HG03439 (cell line): Measurements from ENCODE around the gene ST6GALNAC2.

Source experiments
- ATAC-seq: cut with Tn5 transposase; IDR thresholded peaks from one replicate; pipeline ENCODE4 v1.9.1; 2021; ENCODE audit warnings: mild to moderate bottlenecking, moderate library complexity; ENCODE audit not compliant: unreplicated experiment

ST6GALNAC2 gene

DNA sequence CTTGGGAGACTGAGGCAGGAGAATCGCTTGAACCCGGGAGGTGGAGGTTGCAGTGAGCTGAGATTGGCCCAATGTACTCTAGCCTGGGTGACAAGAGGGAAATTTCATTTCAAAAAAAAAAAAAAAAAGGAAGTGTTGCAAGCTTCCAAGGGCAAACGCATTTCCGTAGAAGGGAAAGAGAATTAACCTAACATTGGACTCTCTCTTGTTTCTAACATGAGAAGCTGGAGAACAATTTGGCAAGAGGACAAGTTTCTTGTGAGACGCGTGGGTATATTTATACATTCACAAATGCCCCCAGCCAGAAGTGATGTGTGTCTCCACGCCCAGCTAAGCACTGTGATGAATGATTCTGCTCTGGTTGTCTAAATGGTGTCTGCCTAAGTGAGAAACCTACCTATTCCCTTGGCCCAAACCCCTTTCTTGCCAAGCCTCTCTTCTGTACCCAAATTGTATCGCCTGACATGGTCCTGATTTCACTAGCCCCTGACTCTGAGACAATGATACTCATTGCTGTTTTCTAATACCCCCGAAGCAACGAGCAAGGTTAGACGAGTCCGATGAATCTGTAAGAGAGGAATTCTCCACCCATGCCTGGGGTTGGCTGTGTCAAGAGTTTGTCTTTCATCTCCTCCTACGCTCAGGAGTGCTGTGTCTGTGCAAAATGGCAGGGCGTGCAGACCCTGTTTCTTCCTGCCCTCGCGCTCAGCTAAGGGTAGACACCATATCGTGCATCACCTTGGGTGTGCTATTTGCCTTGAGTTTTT is 14.2 kb upstream of the ST6GALNAC2 start:
- ATAC-seq, result no peak

- no peak for ATAC-seq
Observed at GRCh38 chr17:76598004-76598439, 12.4 kb upstream of the ST6GALNAC2 start.

- ATAC-seq, result no peak
Observed at GRCh38 chr17:76597156-76598003, 11.7 kb upstream of the ST6GALNAC2 start.

DNA sequence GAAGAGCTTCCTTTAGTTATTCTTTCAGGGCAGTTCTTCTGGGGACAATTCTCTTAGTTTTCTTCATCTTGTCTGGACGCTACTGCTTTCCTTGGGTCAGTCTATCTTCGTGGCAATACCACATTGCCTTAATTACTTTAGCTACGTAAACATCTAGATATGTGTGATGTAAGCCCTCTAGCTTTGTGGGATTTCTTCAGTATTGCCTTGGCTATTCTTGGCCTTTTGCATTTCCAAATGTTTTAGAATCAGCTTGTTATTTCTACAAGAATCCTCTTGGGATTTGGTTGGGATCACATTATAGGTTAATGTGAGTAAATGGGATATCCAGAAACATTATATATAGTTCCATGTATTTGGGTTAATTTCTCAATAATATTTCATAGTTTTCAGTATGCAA is 9.0 kb upstream of the ST6GALNAC2 start:
- no peak for ATAC-seq

DNA sequence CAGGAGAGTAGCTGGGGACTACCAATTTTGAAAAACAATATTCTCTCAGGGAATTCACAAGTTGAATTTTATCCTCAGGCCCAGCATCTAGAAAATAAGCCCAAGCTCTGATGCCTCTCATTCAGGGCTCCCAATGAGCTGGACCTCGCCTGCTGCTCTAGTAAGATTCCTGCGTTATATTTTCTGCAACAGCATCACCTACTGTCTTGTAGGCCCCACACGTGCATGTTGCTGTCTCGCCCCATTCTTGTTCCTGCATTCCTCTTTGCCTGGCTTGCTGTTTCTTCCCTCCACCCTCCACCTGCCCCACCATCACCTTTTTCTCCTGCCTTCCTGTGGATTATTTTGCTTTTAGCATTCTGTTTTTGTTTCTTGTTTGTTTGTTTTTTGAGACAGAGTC is 8.3 kb upstream of the ST6GALNAC2 start:
- ATAC-seq, result no peak

DNA sequence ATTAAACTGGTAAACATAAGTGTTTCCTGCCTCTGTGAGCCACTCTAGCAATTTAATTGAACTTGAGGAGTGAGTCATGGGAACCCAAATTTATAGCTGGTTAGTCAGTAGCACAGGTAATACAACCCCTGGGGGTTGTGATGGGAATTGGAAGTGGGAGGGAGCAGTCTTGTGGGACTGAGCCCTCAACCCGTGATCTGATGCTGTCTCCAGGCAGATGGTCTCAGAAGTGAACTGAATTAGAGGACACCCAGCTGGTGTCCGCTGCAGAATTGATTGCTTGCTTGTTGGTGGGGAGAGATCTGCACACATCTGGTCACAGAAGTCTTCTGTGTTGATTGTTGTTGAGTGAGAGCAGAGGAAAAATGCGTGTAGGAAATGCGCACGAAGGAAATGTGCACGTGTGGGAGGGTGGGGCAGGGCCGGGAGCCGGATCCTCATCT is 7.7 kb upstream of the ST6GALNAC2 start:
- no peak for ATAC-seq

DNA sequence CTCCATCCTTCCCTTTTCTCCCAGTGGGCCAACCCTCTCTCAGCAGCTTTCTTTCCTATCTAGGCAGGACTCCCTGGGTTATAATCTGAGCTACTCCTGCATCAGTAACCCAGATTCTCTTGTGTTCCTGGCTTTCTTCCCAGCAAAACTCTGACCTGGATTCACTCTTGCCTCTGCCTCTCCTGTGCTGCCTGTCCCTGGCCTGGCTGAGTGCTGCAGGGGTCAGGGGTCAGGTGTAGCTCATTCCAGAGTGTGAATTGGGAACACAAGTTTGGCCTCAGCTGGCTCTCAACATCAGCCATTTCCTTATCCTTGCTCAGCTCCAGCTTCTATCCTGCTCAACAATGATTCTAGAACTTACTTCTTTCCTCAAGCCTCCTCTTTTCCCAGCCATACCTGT is 2.5 kb upstream of the ST6GALNAC2 start:
- ATAC-seq, result no peak

DNA sequence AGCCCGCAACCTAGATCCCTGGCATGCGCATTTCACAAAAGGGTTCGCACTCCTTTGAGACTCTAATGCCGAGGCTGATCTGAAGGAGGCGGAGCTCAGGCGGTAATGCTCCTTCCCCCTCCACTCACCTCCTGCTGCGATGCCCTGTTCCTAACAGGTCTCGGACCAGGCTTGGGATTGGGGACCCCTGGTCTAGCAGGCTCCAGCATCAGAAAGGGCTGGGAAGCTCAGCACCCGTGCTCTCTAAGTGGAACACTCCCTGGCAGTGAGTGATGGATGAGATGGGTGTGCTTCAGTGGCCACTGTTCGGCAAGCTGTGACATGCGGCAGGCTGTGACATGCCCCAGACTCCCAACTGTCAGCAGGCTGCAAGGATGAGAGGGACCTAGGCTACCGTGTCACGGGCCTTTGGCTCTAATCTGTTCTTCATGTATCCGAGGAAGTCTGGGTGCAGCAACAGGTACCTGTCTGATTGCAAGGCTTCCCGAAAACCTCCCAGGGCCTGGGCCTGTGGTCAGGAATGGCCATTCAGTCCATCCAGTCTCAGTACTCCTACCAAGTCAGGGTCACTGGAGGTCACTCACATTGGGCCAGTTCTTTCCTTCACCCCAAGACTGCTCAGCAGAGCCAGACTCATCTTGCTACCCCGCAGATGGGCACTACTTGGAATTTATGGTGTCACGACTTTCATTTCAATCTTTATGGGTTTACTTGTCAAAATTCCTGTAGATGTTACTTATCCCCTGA is 1.3 kb upstream of the ST6GALNAC2 start:
- no peak for ATAC-seq

DNA sequence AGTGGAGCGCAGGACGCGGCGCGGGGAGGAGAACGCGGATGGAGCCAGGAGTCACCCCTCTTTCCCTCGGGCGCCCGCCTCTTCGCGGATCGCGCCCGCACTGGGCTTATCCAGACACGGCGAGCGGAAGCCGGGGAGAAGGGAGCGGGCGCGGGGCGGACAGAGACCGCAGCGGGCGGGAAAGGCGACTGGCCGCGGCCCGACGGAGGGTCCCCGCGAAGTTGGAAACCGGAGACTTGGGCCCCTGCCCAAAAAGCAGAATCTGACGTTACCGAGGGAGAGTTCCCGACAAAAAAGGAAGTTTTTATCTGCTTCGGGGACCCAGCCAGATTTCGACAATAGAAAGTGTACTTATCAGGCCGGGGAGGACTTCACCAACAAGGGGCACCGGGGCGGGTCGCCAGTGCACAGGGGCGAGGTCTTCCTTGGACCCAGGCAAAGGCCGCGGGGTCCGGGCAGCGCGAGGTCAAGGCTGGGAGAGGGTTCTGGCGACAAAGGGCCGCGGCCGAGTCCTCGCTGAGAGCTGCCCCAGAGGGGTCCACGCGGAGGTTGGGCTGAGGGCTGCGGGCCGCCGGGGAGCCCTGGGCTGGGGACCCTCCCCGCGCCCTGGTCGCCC is 519 bp downstream of the ST6GALNAC2 start:
- no peak for ATAC-seq

DNA sequence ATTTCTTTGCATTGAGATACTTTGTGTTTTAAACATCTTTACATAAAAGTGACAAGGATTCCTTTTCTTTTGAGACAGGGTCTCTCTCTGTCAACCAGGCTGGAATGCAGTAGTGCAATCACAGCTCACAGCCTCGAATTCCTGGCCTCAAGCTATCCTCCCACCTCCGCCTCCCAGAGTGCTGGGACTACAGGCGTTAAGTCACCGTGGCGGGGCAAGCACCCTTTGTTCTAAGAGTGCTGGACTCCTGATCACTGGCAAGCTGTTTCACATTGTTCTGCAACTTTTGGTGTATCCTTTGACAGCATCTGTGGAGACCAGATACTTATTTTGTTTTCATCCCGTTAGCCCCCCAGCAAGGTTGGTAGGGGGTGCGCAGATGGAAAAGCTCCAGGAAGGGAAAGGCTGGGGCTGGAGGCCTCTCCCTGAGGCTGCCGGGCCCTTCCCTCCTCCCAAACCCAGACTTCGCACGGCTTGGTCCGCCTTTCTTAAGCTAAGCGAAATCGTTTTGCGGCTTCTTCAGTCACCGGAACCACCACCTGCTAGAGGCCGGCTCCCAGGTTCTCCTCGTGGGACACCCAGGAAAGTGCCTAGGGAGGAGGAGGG is 1.1 kb downstream of the ST6GALNAC2 start:
- ATAC-seq, result no peak

- no peak for ATAC-seq
Observed at GRCh38 chr17:76582660-76583059, 3.0 kb downstream of the ST6GALNAC2 start.

DNA sequence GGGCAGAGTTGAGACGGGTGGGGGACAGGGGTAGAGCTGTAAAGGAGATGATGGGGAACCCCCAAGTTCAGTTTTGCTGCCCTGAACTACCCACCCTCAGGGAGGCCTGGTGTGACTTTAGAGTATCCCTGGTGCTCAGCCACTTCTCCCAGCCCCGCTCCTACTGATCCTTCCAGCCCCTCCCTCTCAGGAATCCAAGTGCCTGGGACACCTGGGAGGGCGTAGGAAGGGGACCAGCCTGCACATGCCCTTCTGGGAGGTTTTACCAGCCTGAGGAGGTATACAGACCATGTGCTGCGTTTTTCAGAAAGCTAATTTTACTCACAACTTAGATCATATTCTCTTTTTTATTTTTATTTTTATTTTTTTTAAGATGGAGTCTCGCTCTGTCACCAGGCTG is 4.1 kb downstream of the ST6GALNAC2 start:
- no peak for ATAC-seq

- no peak for ATAC-seq
Observed at GRCh38 chr17:76579281-76579680, 6.4 kb downstream of the ST6GALNAC2 start.

DNA sequence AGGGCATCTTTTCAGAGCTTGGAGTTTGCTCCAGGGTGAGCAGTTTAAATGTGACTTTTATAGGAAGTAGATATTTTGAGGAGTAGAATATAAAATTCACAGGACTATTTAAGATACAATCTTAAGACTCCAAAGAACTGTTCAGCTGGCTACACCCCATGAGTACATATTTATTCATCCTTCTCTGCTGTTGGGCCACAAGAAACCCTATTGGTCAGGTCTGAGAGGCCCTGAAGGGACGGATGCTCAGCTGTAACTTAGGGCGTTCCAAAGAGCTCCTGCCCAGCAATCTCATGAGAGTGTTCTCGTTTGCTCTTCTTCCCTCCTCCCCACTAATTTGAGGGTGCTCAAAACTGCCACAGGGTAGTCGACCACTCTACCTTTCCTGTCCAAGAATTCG is 7.3 kb downstream of the ST6GALNAC2 start:
- ATAC-seq, result no peak

DNA sequence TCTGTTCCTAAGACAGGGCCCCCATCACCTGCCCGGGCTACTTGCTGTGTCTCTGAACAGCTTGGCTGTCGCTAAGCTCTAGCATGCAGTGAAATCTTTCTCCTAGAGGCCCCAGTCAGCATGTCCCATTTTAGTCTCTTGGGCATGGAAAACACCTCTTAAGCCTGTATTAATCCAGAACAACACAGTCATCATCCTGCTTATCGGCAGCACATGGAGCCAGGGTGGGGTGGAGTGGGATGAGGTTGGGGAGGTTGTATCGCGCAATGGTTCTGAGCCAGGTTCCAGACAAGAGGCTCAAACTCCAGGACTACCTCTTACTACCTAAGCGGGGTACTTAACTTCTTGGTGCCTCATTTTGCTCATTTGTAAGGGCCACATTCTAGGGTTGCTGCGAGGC is 7.8 kb downstream of the ST6GALNAC2 start:
- ATAC-seq, result no peak

DNA sequence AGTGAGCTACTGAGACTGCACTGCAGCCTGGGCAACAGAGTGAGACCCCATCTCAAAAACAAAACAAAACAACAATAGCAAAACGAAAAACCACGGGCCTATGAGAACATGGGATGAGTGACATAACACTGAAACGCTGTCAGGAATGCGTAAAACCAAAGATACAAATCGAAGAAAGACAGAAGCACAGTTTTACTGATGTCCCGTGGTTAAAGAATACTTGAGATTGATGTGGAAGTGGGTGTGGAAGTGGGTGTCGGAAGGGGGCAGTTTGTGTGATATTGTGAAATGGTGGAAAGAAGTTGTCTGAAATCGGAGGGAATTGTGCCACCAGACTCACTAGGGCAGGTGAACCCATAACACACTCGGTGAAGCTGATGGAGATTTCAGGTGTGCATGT is 9.5 kb downstream of the ST6GALNAC2 start:
- no peak for ATAC-seq

- ATAC-seq, result no peak
Observed at GRCh38 chr17:76575570-76575969, 10.1 kb downstream of the ST6GALNAC2 start.

DNA sequence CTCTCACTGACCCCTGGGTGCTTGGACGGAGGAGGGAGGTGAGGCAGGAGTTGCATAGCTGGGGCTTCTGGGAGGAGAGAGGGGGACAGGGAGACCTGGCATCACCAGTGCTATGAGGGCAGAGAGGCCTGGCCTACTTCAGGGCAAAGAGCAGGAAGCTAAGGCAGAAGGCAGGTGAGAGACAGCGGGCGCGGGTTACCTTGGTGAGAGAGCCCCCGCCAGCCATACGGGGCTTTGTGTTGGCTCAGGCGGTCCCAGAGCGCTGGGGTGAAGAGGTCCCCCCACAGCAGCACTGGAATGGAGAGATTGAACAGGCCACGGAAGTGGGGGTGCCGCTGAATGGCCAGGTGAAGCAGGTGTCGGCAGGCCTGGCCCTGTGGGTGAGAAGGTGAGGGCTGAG is 11.5 kb downstream of the ST6GALNAC2 start:
- ATAC-seq, result no peak

DNA sequence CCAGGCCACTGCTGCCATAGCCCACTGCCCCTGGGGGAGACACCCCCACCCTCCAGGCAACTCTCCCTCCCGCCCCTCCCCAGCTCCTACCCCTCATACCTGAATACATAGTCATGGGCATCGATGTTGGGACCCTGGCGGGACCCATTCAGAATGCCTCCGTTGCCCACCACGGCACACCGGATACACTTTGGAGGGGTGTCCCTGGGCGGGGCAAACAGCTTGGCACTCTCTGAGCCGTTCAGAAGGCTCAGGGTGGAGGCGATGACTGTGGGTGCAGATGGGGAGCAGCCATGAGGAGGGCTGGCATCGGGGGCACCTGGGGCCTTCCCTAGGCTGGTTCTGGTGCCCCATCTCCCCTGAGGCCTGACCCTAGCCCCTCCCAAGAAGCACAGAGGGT is 12.6 kb downstream of the ST6GALNAC2 start:
- ATAC-seq, result no peak

DNA sequence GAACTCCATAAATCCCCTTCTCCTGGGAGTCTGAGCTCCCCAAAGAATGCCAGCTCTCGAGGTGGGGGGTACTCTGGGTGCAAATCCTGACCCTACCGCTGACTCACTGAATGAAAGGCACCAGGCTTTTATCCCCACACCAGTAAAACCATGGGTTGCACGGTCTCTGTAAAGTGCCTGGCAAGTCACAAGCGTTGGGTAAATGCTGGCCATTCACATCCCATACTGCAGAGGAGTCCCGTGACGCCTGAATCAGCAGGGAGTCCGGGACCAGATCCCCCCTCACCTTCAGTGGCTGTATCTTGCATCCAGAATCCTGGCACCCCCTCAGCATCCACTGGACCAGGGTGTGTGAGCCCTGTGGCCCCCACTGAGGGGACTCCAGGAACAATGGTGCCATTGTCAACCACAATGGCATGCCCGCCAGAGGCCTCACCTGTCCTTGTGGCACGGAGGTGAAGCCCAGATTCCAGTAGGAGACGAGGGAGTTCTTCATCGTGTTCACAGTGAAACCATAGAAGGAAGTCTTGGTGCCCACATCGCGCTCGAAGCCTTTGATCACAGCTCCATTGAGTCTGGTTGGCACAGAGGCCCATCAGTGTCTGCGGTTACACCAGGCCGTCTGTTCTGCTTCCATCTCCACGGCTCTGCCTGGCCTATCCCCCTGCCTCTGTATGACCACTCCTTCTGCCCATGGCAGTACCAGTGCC is 13.3 kb downstream of the ST6GALNAC2 start:
- no peak for ATAC-seq
